Caco-2 (cell line): ENCODE data around the gene ZNF181. TPM values are rescaled to one million over a fixed set of nuclear protein-coding genes. Genes with fewer than 3 reads are reported as not detected.

Source experiments
- BruUV-seq: library from RNA; stranded (reverse); fragments of 400-500 nt; replicated peaks from 2 replicates; lab custom pipeline; 2021; lab: Mats Ljungman, UMichigan
- CTCF ChIA-PET: fragments of 300-600 bp; sonication (Branson Sonifier 250); formaldehyde crosslinking; loops from one replicate; lab custom pipeline; 2022; ENCODE audit warnings: antibody characterized with exemption; lab: Charles Lee
- POLR2A ChIA-PET: fragments of 300-600 bp; sonication (Branson Sonifier 250); formaldehyde crosslinking; loops from one replicate; lab custom pipeline; 2022; ENCODE audit warnings: antibody characterized with exemption; lab: Charles Lee
- DNase-seq, 2 experiments: peaks; one replicate each; pipeline versions ENCODE4 v3.0.0 to v3.0.0-alpha.2; 2020 to 2022
- H3K27me3 ChIP-seq: replicated peaks from 2 replicates; pipeline ENCODE4 v1.6.0; 2011; ENCODE audit warnings: low read length; ENCODE audit not compliant: control insufficient read depth, insufficient read depth
- H3K36me3 ChIP-seq: 2 replicates; pipeline ENCODE4 v1.5.1; 2011; ENCODE audit warnings: low read length; ENCODE audit not compliant: control insufficient read depth, insufficient read depth
- H3K4me1 ChIP-seq: fragments of 250-450 bp; sonication (Bioruptor Pico); 2 replicates; pipeline ENCODE4 v1.5.1; 2020; ENCODE audit warnings: mild to moderate bottlenecking
- H3K4me3 ChIP-seq: 2 replicates; pipeline ENCODE4 v1.5.1; 2011; ENCODE audit warnings: low read depth, mild to moderate bottlenecking, control low read depth, low read length
- H3K9me3 ChIP-seq: fragments of 250-450 bp; sonication (Bioruptor Pico); 2 replicates; pipeline ENCODE4 v1.5.1; 2020; ENCODE audit warnings: mild to moderate bottlenecking, moderate library complexity
- H3K27ac Mint-ChIP-seq: one replicate; pipeline ENCODE4 v1.8.0; 2022; ENCODE audit warnings: mixed read lengths; ENCODE audit not compliant: unreplicated experiment
- H3K27me3 Mint-ChIP-seq: one replicate; pipeline ENCODE4 v1.8.0; 2022; ENCODE audit warnings: mixed read lengths; ENCODE audit not compliant: insufficient read depth, unreplicated experiment
- H3K36me3 Mint-ChIP-seq: one replicate; pipeline ENCODE4 v1.8.0; 2022; ENCODE audit warnings: mild to moderate bottlenecking, mixed read lengths; ENCODE audit not compliant: insufficient read depth, unreplicated experiment
- H3K4me1 Mint-ChIP-seq: one replicate; pipeline ENCODE4 v1.8.0; 2022; ENCODE audit warnings: low read depth, mixed read lengths; ENCODE audit not compliant: unreplicated experiment
- H3K4me3 Mint-ChIP-seq: one replicate; pipeline ENCODE4 v1.8.0; 2022; ENCODE audit warnings: mild to moderate bottlenecking, moderate library complexity, mixed read lengths; ENCODE audit not compliant: unreplicated experiment
- H3K9me3 Mint-ChIP-seq: one replicate; pipeline ENCODE4 v1.8.0; 2022; ENCODE audit warnings: mixed read lengths; ENCODE audit not compliant: unreplicated experiment
- CTCF ChIP-seq, 2 experiments: fragments of 200-600 bp in 1 of 2; IDR thresholded peaks; 1 replicate in 1 of 2; 2 replicates in 1 of 2; pipeline versions ENCODE4 v1.5.1 to v1.8.0; 2011 to 2022; ENCODE audit warnings: antibody characterized with exemption in 1 of 2, control low read depth in 1 of 2, inconsistent platforms in 1 of 2, low read depth in 1 of 2, low read length in 1 of 2, mild to moderate bottlenecking in 1 of 2, moderate library complexity in 1 of 2; ENCODE audit not compliant: insufficient read depth in 1 of 2, severe bottlenecking in 1 of 2, unreplicated experiment in 1 of 2
- intact Hi-C: fragments of 100-400 bp; cut with micrococcal nuclease; formaldehyde crosslinking; loops from one replicate; pipeline ENCODE4 v1.10.0; 2022; ENCODE audit not compliant: unreplicated experiment
- total RNA-seq: library from RNA; stranded (reverse); gene quantifications from 2 replicates; pipeline ENCODE4 v1.2.3, GENCODE V29; 2022

ZNF181 gene
- total RNA-seq, 1 experiment from 2014 or later, result 5.4 TPM

DNA sequence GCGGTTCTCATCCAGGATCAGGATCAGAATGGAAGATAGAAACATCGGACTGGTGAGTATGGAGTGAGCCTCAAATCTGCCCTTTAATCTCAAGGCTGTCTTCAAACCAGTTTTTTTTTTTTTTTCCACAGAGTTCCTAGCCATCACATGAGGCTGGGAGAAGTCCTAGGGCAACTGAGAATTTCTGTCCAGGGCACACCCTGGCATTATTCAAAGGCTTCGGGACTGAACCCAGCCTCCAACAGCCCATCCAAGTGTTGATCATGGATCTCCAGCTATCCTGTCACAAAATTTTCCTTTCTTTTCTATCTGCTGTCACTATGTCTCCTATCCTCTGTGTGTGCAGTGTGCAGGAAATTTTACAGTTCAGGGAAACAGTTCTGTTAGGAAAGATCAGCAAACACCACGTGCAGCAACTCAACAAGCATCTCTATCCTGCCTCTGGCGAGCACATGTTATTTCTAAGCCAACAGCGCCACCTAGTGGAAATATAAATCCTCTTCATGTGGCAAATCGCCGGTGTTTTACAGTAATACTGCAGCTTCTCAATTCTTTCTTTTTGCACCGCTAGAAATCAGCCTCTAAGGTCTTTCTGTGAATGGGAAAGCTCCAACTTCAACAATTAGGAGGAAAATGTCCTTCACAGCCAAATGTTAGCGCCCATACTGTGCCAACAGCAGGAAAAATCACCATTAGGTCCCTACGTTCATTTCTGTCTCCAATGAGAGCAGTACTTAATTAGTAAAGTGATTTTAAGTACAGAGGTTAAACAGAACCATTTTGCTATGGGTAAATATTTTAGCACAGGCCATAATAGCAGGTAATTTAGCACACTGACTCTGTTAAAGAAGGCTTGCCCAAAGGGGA, 21.4 kb upstream of the ZNF181 start:
- H3K27me3 ChIP-seq, result no peaks in the 10 kb centered on the region
- ChIA-PET POLR2A (no interaction called here), CTCF (interaction anchor here (1.0 kb wide), 2 partner anchors 21 to 35 kb away, joined by 3 read pairs; partner anchors contain the start of genes ZNF181 and ZNF302)
- H3K36me3 Mint-ChIP-seq, result peaks cover 6% of the 10 kb centered on the region
- no TSS peak for BruUV-seq
- H3K4me1 Mint-ChIP-seq, result no peaks in the 10 kb centered on the region
- H3K4me3 ChIP-seq, result no peak overlapping the region
- DNase-seq, result peak; percentile 59 to 77
- intact Hi-C loops, result loop anchor here (1.0 to 5.0 kb wide), 4 partner anchors 73 to 935 kb away; no protein-coding TSS in a partner anchor
- peaks cover 37% of the 10 kb centered on the region for H3K9me3 ChIP-seq
- TF ChIP-seq CTCF (IDR thresholded peaks at IDR 0.05; ENCODE audit: insufficient read depth in 1 of 2, low read depth in 1 of 2, low read length in 1 of 2, severe bottlenecking in 1 of 2, unreplicated experiment in 1 of 2), result peak; percentile 47 to 72
- peaks cover 2% of the 10 kb centered on the region for H3K27me3 Mint-ChIP-seq
- no peaks in the 10 kb centered on the region for H3K36me3 ChIP-seq
- H3K9me3 Mint-ChIP-seq, result peaks cover 52% of the 10 kb centered on the region
- no peak overlapping the region for H3K27ac Mint-ChIP-seq
- H3K4me3 Mint-ChIP-seq, result no peak overlapping the region
- H3K4me1 ChIP-seq, result no peaks in the 10 kb centered on the region

DNA sequence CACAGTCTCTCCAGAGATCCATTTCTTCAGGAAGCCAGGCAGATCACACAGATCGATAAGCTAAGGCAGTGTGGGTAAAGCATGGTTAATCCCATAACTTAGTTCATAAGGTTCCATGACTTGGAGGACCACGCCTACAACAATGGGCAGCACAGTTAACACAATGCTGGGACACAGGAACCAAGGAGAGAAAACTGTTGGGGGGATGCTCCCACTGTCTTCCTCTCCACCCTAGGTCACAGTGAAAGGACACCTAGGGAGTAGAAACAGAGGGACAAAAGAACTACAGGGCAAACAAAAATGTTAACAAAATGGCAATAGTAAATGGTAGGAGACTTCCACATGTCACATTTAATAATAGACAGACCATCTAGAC, 20.8 kb upstream of the ZNF181 start:
- peaks cover 6% of the 10 kb centered on the region for H3K36me3 Mint-ChIP-seq
- BruUV-seq, result no TSS peak
- ChIA-PET CTCF (interaction anchor here (1.0 kb wide), 1 partner anchor 20 kb away, joined by 3 read pairs; the partner anchor contains the start of gene ZNF181), POLR2A (interaction anchor here (0.5 kb wide), 1 partner anchor 17 kb away, joined by 5 read pairs; no protein-coding TSS in a partner anchor)
- Histone ChIP-seq H3K4me3 (no peak overlapping the region), H3K9me3 (peaks cover 43% of the 10 kb centered on the region), H3K27me3 (no peaks in the 10 kb centered on the region), H3K4me1 (no peaks in the 10 kb centered on the region), H3K36me3 (no peaks in the 10 kb centered on the region)
- no peaks in the 10 kb centered on the region for H3K4me1 Mint-ChIP-seq
- no peak for TF ChIP-seq CTCF (IDR thresholded peaks at IDR 0.05; ENCODE audit: insufficient read depth in 1 of 2, low read depth in 1 of 2, low read length in 1 of 2, severe bottlenecking in 1 of 2, unreplicated experiment in 1 of 2)
- intact Hi-C loops, result loop anchor here (5.0 kb wide), 1 partner anchor 936 kb away; no protein-coding TSS in a partner anchor
- peak in 1 of 2 experiments; percentile 33 for DNase-seq
- no peak overlapping the region for H3K4me3 Mint-ChIP-seq
- peaks cover 2% of the 10 kb centered on the region for H3K27me3 Mint-ChIP-seq
- H3K27ac Mint-ChIP-seq, result no peak overlapping the region
- H3K9me3 Mint-ChIP-seq, result peaks cover 52% of the 10 kb centered on the region

GRCh38 chr19:34715357-34715756, 18.7 kb upstream of the ZNF181 start:
- no peaks in the 10 kb centered on the region for H3K4me1 ChIP-seq
- H3K4me1 Mint-ChIP-seq, result no peaks in the 10 kb centered on the region
- H3K4me3 Mint-ChIP-seq, result no peak overlapping the region
- H3K4me3 ChIP-seq, result no peak overlapping the region
- DNase-seq, result no peak
- POLR2A ChIA-PET, result no interaction called here
- peaks cover 43% of the 10 kb centered on the region for H3K9me3 ChIP-seq
- CTCF ChIA-PET, result no interaction called here
- peaks cover 2% of the 10 kb centered on the region for H3K27me3 Mint-ChIP-seq
- TF ChIP-seq CTCF (IDR thresholded peaks at IDR 0.05; ENCODE audit: insufficient read depth in 1 of 2, low read depth in 1 of 2, low read length in 1 of 2, severe bottlenecking in 1 of 2, unreplicated experiment in 1 of 2), result no peak
- H3K36me3 Mint-ChIP-seq, result peaks cover 6% of the 10 kb centered on the region
- no TSS peak for BruUV-seq
- intact Hi-C loops, result no loop called here
- H3K9me3 Mint-ChIP-seq, result peaks cover 51% of the 10 kb centered on the region
- H3K27ac Mint-ChIP-seq, result no peak overlapping the region
- no peaks in the 10 kb centered on the region for H3K27me3 ChIP-seq
- no peaks in the 10 kb centered on the region for H3K36me3 ChIP-seq
